HepG2 (cell line): ENCODE measurements around the gene COPZ2.

Source experiments
- DPF2 ChIP-seq: sonication (generic); formaldehyde crosslinking; IDR thresholded peaks from 2 replicates; pipeline ENCODE4 v1.4.0; 2020; ENCODE audit warnings: mild to moderate bottlenecking, low read depth, missing genetic modification reagents, borderline replicate concordance
- GABPB1 ChIP-seq: IDR thresholded peaks from 2 replicates; pipeline ENCODE4 v1.6.1; 2016; ENCODE audit warnings: mild to moderate bottlenecking, missing genetic modification reagents, moderate library complexity, missing compliant biosample characterization
- ISX ChIP-seq: sonication (generic); formaldehyde crosslinking; conservative IDR thresholded peaks from 2 replicates; pipeline ENCODE4 v1.5.0; 2020; ENCODE audit warnings: missing genetic modification reagents
- PHF21A ChIP-seq: sonication (generic); formaldehyde crosslinking; IDR thresholded peaks from 2 replicates; pipeline ENCODE4 v1.5.0; 2020; ENCODE audit warnings: mild to moderate bottlenecking, missing genetic modification reagents
- RBM22 ChIP-seq: fragments of 200-400 bp; formaldehyde crosslinking; optimal IDR thresholded peaks from 2 replicates; pipeline ENCODE3; 2017; ENCODE audit warnings: mild to moderate bottlenecking, low read length, moderate library complexity
- SMAD1 ChIP-seq: sonication (generic); formaldehyde crosslinking; IDR thresholded peaks from 2 replicates; pipeline ENCODE4 v1.4.0; 2020; ENCODE audit warnings: missing genetic modification reagents, low read depth, mild to moderate bottlenecking, borderline replicate concordance
- TAF1 ChIP-seq: sonication (generic); formaldehyde crosslinking; IDR thresholded peaks from 2 replicates; pipeline ENCODE4 v1.4.0; 2020; ENCODE audit warnings: missing genetic modification reagents
- TF ChIP-seq, protein P1 (sequence below): sonication (generic); formaldehyde crosslinking; IDR thresholded peaks from 2 replicates; pipeline ENCODE4 v1.5.0; 2020; ENCODE audit warnings: mild to moderate bottlenecking, missing genetic modification reagents, moderate library complexity
- TF ChIP-seq, protein P2 (sequence below): sonication (generic); formaldehyde crosslinking; IDR thresholded peaks from 2 replicates; pipeline ENCODE4 v1.4.0; 2020; ENCODE audit warnings: missing genetic modification reagents, mild to moderate bottlenecking, borderline replicate concordance
- TF ChIP-seq, protein P3 (sequence below): sonication (generic); formaldehyde crosslinking; IDR thresholded peaks from 2 replicates; pipeline ENCODE4 v1.5.0; 2020; ENCODE audit warnings: mild to moderate bottlenecking, missing genetic modification reagents, borderline replicate concordance
- TF ChIP-seq, protein P4 (sequence below): sonication (generic); formaldehyde crosslinking; IDR thresholded peaks from 2 replicates; pipeline ENCODE4 v1.5.0; 2020; ENCODE audit warnings: mild to moderate bottlenecking, missing genetic modification reagents, borderline replicate concordance

DNA sequence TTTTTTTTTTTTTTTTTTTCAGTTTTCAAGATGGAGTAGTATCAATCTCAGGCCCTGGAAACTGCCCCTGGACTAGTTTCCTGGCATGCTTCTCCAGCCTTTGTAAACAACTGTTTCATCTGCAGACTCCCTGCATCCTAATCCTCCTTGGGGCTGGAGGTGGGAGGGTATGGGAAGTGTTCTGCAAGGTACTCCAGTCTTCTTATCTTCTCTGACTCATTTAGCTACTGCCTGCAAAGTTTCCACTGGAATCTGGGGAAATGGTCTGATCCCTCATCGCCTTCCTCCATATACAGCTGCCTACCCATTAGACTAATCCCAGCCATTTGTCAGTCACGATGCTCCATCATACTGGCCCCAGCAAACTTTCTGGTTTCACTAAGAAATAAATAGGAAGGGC lies 21.5 kb downstream of the COPZ2 start:
- TF ChIP-seq DPF2 (CRISPR knock-in tag): no peak
- no peak for TF ChIP-seq PHF21A (CRISPR knock-in tag)
- no peak for TF ChIP-seq GABPB1 (CRISPR knock-in tag)
- TF ChIP-seq, protein P1, sequence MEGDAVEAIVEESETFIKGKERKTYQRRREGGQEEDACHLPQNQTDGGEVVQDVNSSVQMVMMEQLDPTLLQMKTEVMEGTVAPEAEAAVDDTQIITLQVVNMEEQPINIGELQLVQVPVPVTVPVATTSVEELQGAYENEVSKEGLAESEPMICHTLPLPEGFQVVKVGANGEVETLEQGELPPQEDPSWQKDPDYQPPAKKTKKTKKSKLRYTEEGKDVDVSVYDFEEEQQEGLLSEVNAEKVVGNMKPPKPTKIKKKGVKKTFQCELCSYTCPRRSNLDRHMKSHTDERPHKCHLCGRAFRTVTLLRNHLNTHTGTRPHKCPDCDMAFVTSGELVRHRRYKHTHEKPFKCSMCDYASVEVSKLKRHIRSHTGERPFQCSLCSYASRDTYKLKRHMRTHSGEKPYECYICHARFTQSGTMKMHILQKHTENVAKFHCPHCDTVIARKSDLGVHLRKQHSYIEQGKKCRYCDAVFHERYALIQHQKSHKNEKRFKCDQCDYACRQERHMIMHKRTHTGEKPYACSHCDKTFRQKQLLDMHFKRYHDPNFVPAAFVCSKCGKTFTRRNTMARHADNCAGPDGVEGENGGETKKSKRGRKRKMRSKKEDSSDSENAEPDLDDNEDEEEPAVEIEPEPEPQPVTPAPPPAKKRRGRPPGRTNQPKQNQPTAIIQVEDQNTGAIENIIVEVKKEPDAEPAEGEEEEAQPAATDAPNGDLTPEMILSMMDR: no peak
- TF ChIP-seq SMAD1 (CRISPR knock-in tag): no peak
- TF ChIP-seq, protein P2, sequence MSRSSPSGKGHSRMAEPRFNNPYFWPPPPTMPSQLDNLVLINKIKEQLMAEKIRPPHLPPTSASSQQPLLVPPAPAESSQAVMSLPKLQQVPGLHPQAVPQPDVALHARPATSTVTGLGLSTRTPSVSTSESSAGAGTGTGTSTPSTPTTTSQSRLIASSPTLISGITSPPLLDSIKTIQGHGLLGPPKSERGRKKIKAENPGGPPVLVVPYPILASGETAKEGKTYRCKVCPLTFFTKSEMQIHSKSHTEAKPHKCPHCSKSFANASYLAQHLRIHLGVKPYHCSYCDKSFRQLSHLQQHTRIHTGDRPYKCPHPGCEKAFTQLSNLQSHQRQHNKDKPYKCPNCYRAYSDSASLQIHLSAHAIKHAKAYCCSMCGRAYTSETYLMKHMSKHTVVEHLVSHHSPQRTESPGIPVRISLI (CRISPR knock-in tag): no peak
- no peak for TF ChIP-seq TAF1 (CRISPR knock-in tag)
- TF ChIP-seq, protein P3, sequence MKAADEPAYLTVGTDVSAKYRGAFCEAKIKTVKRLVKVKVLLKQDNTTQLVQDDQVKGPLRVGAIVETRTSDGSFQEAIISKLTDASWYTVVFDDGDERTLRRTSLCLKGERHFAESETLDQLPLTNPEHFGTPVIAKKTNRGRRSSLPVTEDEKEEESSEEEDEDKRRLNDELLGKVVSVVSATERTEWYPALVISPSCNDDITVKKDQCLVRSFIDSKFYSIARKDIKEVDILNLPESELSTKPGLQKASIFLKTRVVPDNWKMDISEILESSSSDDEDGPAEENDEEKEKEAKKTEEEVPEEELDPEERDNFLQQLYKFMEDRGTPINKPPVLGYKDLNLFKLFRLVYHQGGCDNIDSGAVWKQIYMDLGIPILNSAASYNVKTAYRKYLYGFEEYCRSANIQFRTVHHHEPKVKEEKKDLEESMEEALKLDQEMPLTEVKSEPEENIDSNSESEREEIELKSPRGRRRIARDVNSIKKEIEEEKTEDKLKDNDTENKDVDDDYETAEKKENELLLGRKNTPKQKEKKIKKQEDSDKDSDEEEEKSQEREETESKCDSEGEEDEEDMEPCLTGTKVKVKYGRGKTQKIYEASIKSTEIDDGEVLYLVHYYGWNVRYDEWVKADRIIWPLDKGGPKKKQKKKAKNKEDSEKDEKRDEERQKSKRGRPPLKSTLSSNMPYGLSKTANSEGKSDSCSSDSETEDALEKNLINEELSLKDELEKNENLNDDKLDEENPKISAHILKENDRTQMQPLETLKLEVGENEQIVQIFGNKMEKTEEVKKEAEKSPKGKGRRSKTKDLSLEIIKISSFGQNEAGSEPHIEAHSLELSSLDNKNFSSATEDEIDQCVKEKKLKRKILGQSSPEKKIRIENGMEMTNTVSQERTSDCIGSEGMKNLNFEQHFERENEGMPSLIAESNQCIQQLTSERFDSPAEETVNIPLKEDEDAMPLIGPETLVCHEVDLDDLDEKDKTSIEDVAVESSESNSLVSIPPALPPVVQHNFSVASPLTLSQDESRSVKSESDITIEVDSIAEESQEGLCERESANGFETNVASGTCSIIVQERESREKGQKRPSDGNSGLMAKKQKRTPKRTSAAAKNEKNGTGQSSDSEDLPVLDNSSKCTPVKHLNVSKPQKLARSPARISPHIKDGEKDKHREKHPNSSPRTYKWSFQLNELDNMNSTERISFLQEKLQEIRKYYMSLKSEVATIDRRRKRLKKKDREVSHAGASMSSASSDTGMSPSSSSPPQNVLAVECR (CRISPR knock-in tag): no peak
- TF ChIP-seq RBM22: no peak
- TF ChIP-seq ISX (CRISPR knock-in tag): no peak
- TF ChIP-seq, protein P4, sequence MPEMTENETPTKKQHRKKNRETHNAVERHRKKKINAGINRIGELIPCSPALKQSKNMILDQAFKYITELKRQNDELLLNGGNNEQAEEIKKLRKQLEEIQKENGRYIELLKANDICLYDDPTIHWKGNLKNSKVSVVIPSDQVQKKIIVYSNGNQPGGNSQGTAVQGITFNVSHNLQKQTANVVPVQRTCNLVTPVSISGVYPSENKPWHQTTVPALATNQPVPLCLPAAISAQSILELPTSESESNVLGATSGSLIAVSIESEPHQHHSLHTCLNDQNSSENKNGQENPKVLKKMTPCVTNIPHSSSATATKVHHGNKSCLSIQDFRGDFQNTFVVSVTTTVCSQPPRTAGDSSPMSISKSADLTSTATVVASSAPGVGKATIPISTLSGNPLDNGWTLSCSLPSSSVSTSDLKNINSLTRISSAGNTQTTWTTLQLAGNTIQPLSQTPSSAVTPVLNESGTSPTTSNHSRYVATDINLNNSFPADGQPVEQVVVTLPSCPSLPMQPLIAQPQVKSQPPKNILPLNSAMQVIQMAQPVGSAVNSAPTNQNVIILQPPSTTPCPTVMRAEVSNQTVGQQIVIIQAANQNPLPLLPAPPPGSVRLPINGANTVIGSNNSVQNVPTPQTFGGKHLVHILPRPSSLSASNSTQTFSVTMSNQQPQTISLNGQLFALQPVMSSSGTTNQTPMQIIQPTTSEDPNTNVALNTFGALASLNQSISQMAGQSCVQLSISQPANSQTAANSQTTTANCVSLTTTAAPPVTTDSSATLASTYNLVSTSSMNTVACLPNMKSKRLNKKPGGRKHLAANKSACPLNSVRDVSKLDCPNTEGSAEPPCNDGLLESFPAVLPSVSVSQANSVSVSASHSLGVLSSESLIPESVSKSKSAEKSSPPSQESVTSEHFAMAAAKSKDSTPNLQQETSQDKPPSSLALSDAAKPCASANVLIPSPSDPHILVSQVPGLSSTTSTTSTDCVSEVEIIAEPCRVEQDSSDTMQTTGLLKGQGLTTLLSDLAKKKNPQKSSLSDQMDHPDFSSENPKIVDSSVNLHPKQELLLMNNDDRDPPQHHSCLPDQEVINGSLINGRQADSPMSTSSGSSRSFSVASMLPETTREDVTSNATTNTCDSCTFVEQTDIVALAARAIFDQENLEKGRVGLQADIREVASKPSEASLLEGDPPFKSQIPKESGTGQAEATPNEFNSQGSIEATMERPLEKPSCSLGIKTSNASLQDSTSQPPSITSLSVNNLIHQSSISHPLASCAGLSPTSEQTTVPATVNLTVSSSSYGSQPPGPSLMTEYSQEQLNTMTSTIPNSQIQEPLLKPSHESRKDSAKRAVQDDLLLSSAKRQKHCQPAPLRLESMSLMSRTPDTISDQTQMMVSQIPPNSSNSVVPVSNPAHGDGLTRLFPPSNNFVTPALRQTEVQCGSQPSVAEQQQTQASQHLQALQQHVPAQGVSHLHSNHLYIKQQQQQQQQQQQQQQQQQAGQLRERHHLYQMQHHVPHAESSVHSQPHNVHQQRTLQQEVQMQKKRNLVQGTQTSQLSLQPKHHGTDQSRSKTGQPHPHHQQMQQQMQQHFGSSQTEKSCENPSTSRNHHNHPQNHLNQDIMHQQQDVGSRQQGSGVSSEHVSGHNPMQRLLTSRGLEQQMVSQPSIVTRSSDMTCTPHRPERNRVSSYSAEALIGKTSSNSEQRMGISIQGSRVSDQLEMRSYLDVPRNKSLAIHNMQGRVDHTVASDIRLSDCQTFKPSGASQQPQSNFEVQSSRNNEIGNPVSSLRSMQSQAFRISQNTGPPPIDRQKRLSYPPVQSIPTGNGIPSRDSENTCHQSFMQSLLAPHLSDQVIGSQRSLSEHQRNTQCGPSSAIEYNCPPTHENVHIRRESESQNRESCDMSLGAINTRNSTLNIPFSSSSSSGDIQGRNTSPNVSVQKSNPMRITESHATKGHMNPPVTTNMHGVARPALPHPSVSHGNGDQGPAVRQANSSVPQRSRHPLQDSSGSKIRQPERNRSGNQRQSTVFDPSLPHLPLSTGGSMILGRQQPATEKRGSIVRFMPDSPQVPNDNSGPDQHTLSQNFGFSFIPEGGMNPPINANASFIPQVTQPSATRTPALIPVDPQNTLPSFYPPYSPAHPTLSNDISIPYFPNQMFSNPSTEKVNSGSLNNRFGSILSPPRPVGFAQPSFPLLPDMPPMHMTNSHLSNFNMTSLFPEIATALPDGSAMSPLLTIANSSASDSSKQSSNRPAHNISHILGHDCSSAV (CRISPR knock-in tag): no peak
